SIG-M5 treated with dmso at 0.1 percent for 504 hours (cell line): ENCODE measurements around the gene F5.

ENCODE experiments used
- DNase-seq: peaks from one replicate; lab custom pipeline; 2025; ENCODE audit not compliant: unreplicated experiment; lab: John Stamatoyannopoulos, UW

The F5 gene

DNA sequence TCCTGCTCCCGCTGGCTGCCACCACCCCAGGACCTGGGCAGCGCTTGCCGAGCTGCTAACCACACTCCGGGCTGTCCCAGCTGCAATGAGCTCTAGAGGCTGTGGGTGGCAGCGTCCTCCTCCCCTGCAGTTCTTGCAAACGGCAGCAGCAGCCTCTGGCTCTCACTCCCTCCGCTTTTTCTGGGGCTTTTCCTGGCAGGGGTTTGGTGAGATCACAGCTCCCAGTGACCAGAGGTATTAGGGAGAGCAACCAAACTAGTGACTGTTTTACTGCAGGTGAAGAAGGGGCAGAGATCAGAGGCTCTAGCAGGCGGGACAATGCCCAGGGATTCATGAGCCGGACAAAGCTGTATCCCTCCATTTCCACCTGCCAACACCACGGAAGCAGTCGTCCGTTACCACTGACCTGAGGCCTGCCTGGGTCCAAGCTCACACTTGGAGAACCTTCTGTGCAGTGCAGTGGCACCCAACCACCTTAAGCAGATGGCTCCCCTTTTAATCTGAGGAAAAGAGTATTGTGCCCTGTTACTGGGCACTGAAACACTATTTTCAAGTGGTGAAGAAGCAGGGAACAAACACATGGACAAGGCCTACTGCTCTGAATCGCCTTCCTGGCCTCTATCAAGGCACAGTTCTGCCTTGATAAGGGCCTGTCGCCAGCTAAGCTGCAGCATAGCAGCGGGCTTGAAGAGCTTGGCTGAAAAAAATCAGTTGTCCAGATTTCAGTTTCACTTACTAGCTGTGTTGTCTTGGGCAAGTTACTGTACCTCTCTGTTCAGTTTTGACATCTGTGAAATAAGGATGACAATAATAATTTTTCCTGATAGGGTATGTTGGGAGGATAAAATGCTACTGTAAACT is at the start of gene F5:
Gene F5 (minus strand): TSS at position 87 of the 861 bp plus-strand sequence. CDS start 95 bp downstream, outside the sequence.
- DNase-seq = peak; percentile 86

DNA sequence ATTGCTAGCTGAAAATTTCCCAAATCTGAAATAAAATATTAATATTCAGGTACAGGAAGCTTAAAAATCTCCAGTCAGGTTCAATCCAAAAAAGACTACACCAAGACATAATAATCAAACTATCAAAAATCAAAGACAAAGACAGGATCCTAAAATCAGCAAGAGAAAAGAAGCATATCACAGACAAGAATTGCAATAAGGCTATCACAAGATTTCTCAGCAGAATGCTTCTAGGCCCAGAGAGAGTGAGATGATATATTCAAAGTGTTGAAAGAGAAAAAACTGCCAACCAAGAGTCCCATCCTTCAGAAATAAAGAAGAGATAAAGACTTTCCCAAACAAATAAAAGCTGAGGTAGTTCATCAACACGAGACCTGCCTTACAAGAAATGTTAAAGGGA is 48.6 kb upstream of the F5 start:
- no peak for DNase-seq

DNA sequence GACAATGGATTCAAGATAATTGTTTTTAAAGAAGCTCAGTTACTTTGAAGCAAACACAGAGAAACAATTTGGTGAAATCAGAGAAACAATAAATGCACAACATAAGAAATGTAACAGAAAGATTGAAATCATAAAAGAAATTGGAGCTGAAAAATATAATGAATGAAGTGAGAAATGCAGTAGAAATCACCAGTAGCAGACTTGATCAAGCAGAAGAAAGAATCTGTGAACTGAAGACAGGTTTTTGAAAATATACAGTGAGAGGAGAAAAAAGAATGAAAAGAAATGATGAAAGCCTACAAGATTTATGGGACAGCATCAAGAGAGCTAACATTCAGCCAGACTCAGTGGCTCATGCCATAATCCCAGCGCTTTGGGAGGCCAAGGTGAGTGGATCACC is 47.9 kb upstream of the F5 start:
- DNase-seq = no peak

DNA sequence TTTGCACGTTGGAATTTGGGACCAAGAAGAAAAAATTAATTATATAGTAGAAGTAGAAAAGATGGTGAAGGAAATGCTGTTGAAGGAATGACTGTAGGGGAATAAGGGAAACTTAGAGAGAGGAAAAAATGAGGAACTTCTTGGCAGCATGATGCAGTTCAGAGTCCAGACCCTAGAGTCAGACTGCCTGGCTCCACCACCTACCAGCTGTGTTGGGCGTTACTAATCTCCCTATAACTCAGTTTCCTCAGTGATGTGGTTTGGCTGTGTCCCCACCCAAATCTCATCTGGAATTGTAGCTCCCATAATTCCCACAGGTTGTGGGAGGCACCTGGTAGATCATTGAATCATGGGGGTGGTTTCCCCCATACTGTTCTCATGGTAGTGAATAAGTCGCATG is 45.0 kb upstream of the F5 start:
- no peak for DNase-seq

DNA sequence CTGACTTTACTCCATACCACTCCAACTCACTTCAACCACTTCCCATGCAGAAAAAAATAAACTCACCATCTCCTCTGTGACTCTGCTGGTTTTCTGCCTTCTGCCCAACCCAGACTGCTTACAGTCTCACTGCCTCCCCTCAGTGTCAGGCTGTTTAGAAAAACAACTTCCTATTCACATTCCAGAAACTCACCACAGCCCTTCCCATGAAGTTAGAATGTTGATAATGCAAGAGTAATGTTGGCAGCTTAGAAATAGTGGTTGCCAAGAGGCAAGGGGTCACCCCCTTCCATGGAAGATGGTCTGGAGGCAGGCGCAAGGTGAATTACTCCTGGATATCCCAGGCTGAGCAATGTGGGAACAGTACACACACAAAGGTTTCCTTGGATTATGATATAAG is 43.7 kb upstream of the F5 start, which contains the start of gene SELP:
Gene SELP (minus strand): TSS at position 119 of the 400 bp plus-strand sequence. CDS start 50 bp downstream, at position 69.
- no peak for DNase-seq

DNA sequence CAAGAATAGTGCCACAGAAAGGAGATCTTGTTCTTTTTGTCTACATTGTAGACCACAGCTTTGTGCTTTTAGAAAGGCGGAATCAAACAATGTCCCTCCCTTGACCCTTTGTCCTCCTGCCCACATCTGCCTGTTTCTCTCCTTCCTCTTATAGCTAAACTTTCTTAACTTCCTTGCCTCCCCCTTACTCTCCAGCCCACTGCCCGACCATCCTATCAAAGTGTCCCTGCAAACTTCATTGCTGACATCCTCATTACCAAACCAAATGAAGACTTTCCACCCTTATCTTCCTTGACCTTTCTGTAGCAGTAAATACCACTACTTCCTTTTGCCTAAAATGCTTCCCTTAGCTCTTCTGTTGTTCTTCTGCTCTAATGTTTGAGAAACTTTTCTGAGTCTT is 38.6 kb upstream of the F5 start:
- no peak for DNase-seq

DNA sequence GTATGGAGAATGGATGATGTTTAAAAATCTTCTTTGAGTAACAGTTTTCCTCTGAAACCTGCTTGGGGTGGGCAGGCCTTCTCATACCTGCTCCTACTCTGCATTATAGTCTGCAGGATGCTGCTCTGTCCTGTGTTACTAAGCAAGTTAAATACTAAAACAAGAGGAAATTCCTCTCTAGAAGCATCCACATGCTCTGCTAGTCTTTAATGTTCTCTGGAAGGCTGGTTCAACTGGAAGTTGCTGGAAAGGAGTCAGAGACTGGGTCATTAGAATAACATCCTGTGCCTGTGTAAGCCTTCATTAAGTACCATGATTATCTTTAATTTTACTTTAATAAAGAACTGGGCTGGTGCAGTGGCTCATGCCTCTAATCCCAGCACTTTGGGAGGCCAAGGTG is 37.8 kb upstream of the F5 start:
- no peak for DNase-seq

DNA sequence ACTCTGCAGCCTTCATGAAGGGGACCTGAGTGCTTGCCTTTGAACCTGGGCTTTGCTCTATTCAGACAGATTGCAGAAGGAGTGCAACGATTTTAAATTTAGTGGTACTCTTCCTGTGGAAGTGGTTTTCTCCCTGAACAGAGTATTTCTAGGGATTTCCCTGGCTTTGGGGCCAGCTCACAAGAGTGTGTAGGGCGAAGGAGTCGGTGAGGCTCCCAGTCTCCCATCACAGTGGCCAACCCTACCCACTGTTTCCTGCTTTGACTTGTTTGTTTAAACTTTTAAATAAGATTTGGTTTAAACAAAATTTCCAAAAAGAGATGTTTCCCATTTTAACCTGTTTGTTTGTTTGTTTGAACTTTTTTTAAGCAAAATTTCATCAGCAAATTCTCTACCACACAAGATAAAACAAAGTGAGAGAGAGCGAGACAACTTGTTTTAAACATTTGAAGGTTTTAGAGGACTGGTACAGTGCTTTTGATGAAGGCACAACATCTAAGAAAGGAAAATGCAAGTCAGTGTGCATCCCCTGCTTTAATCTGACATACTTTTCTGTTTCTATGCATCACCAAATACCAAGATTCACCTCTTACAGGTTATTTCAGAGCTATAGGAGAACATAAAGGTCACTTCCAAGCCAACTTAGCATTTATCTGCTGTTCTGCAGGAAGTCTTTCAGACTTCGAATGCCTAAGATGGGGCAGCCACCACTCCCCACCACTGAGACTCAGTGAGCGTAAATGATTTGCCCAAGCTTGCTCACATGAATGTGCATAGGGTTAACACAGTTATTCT is 37.0 kb upstream of the F5 start:
- DNase-seq = no peak

DNA sequence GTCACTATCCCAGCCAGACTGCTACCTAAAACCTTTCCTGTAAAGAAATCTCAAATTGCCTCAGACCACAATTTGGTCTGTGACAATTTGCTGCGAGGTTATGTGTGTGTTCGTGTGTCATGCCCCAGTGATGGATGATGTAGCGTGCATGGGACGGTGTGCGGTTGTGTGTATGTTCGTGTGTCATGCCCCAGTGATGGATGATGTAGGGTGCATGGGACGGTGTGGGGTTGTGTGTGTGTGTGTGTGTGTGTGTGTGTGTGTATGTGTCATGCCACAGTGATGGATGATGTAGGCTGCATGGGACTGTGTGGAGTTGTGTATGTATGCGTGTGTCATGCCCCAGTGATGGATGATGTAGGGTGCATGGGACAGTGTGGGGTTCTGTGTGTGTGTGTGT is 34.3 kb upstream of the F5 start:
- no peak for DNase-seq

DNA sequence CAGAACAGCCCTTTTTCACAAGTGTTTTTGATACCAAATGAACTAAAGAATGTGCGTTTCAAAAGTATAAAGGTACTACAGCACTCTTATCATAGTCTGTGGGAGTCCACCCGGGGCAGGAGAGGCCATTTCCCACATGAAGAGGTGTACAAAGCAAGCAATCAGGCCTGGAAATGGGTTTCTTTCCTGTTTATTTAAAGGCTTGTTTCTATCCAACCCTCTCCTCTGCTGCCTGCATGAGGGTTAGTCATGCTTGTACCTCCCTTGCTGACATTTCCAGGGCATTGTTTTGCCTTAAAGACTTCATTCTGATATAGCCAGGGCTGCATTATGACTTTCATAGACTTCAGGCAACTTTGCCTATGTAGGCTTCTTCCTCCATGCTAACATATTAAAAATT is 32.1 kb upstream of the F5 start:
- no peak for DNase-seq

DNA sequence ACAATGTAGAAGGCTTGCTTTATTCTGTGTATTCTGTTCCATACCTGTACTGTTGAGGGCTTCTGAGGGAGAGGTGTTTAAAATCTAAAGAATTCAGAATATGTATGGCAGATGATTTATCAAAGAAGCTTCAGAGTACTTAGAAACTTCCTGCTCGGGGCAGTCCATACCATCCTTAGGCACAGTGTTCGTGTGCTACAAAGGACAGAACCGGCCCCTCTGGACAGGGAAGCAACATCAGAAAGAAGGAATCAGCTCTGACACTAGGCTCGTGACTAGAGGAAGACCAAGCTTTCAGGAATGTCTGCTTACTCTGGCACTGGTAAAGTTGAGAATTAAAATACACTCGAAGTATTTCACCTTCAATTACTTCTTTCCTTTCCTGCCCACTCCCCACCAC is 29.5 kb upstream of the F5 start:
- no peak for DNase-seq

DNA sequence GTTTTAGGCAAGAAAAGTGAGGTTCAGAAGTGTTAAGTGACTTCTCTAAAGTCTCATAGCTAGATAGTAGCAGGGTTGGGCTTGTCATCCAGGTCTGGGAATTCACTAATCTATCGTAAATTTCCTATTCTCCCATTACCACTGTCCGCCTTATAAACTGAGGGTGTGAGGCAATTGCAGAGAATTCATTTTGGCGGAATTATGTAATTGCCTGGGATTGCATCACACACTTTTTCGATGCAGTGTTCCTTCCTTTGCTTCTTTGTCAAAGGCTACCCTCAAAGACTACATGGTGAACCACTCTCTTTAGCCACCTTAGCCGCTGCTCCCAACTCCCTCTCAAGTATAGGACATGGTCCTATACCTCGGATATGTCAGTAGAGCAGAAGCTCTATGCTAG is 24.6 kb upstream of the F5 start:
- DNase-seq = peak; percentile 59

DNA sequence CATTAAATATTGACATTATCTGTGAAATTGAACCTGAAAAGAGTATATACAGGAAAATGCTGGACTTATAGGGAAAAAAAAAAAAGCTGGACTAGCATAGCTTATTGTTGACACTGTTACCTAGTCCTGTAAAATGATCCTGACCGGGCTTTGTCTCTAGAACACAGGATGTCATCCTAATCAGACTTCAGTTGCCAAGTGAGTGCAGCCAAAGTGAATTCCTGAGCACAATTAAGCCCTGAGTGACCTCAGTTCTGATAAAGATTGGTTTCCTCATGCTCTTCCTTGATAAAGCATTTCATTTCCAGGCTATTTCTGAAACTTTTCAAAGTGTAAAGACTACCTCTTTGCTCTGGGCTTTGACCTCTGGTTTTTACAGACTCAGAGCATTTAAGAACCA is 23.8 kb upstream of the F5 start:
- DNase-seq = no peak

DNA sequence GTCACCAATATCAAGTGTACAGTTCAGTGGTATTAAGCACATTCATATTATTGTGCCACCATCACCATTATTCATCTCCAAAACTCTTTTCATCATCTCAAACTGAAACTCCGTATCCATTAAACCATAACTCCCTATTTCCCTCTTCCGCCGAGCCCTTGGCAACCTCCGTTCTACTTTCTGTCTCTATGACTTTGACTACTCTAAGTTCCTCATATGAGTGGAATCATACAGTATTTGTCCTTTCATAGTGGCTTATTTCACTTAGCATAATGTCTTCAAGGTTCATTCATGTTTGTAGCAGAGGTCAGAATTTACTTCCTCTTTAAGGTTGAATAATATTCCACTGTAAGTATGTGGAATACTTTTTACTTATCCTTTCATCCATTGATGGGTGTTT is 21.9 kb upstream of the F5 start:
- no peak for DNase-seq

DNA sequence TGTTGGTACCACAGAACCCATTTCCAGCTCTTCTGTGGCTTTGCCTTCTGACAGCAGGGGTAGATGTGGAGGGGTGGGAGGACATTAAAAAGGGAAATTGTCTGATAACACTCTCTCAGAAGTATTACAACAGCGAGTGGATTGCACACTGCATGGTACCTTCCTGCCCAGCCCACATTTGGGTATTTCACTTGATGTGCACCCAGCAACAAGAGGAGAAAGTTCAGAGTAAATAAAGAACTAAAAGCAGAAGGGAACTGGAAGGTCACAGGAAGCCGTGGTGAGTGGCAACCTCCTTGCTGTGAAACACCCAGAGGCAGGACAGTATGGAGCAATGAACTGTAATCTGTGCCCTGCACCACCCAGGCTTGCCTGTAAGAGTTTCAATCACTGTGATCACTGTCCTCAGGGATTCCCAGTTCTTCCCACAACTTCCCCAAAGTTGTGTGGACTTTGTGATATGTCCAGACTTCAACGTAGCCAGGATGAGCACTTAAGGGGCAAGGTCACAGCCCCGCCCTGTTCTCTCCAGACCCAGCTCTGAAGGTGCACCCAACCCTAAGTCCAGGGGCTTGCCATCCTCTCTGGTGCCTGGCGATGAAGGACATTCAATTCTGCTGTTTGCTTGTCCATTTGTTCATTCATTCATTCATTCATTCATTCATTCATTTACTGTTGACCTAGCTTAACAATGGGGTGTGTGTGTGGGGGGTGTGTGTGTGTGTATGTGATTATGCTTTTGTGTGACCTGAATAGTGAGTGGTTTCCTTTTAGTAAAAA is 18.7 kb upstream of the F5 start:
- DNase-seq = peak; percentile 95

DNA sequence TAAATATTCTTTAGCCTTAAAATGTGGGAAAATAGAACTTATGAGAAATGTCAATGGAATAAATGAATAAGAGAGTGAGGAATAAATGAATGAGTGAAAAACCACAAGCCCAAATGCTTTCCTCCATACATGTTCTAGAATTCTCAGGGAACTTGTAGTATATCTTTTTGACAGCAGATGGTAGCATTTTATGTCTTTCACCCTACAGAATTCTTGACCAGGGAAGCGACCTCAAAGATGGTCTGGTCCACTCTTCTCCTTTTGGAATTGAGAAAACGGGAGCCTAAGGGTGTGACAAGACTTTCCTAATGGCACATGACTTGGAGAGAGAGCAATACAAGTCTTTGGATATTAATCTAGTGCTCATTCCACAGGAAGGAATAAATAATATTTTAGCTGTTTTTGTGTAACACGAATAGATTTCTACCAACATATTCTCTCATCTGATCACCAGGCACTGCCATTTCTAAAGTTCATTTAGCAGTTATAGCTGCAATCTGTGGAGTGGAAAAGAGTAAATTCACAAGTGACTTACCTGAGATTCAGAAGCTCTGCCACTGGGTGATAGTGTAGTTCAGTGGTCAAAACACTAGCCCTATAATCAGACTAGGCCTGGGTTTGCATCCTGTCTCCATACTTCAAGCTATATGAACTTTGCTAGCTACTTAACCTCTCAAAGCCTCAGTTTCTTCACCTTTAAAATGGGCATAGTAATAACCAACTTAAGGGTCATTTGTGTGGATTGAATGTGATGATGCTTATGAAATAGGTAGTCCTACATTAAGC is 15.0 kb upstream of the F5 start:
- DNase-seq = peak; percentile 42

DNA sequence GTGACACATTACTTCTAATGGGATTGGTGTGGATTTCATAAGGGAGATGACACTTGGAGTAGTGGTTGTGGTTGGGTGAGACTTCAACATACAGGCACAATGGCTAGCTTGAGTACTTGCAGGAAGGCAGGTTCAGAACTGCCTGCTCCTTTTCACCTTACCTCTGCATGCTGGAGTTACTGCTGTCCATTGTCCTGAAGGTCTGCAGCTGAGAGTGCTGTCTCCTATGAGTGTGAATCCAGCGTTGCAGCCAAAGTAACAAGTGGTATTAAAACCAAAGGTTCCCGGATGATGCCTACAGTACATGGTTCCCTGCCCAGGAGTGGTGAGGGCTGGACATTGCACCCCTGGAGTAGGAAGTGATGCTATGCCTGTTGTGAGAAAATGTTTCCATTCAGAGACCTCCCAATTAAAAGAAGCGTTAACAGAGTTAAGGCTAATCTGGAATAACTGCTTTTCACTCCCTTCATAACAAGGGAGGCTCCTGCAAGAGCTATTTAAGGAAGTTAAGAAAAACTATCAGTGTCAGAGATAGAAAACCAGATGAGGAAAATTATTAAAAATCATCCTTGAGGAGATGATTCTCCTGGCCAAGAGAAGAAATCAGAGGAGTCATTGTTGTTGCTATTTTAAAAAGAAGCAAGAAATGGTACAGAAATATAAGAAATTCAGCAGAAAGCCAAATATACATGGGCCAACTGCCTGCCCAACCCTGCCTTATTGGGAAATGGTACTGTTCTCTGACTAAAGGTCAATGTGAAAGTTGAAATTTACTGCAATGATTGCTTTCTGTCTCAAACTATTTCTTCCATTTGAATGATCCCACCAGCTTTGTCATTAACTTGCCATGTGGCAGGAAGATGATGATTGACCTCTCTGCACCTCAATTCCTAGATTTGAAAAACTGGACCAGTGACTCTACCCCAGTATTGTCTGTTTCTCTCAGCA is 9.8 kb upstream of the F5 start:
- peak; percentile 25 for DNase-seq

DNA sequence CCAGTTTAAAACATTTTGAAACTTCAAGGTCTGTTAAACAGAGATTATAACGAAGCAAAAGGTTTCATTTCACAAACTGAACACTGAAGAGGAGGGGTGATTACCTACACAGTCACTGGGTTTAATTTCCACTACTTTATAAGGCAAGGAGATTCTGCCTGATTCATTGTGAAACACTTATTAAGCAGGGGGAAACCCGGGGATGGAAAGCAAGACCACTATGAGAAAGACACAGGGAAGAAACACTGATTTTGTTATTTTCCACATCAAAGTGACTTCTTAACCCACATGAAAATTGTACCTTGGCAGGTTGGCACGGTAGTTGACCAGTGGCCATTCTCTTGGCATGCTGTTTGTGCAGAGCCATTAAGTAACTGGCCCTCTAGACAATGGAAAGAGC is 8.1 kb upstream of the F5 start:
- no peak for DNase-seq

DNA sequence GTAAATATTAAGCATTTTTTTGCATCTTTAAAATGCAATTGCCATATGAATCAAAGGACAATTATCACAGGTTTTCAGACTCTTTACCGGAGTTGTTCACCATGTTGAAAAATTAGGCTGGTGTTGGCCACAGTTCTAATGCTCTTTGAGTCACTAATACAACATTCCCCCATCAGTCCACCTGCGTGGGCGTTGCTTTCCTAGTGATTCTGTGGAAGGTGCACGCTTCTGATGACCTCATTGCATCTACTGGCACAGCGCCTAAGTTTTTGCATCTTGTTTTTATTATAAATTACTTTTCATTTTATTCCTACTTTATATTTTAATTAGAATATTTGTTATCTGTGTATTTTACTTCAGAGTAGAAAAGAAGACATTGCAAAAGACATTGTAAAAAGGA is 4.7 kb upstream of the F5 start:
- DNase-seq = no peak
